Thoracic aorta (tissue), 2 donors: ENCODE results near the gene CHST11. TPM values are rescaled to one million over a fixed set of nuclear protein-coding genes. Genes with fewer than 3 reads are reported as not detected.

Source experiments
- ATAC-seq: fragments of 150-250 bp; one replicate; pipeline ENCODE4 v1.8.0; 2017; ENCODE audit warnings: low read depth; ENCODE audit not compliant: insufficient number of reproducible peaks, low FRiP score
- DNase-seq: peaks from one replicate; pipeline ENCODE4 v3.0.0-alpha.2; 2020; ENCODE audit warnings: low spot score
- H3K27ac ChIP-seq, 2 donors: fragments of 200-600 bp; sonication (generic); 1 replicate in 1 of 2; 2 replicates in 1 of 2; pipeline ENCODE4 v1.5.1; 2016; ENCODE audit warnings: mild to moderate bottlenecking in 2 of 2, moderate library complexity in 2 of 2
- H3K27me3 ChIP-seq: fragments of 200-600 bp; sonication (generic); replicated peaks from 2 replicates; pipeline ENCODE4 v1.6.0; 2016; ENCODE audit warnings: mild to moderate bottlenecking; ENCODE audit not compliant: insufficient read depth
- H3K36me3 ChIP-seq: fragments of 200-600 bp; sonication (generic); one replicate; pipeline ENCODE4 v1.5.1; 2016
- H3K4me1 ChIP-seq, 2 donors: fragments of 200-600 bp; sonication (generic); 1 replicate in 1 of 2; 2 replicates in 1 of 2; pipeline versions ENCODE4 v1.5.1 to v1.6.0; 2016; ENCODE audit warnings: low read depth in 2 of 2, mild to moderate bottlenecking in 1 of 2; ENCODE audit not compliant: control insufficient read depth in 1 of 2
- H3K4me3 ChIP-seq: fragments of 200-600 bp; sonication (generic); 2 replicates; pipeline ENCODE4 v1.5.1; 2016; ENCODE audit warnings: mild to moderate bottlenecking
- H3K9me3 ChIP-seq: fragments of 200-600 bp; sonication (generic); 2 replicates; pipeline ENCODE4 v1.5.1; 2016
- total RNA-seq, 2 donors: library from RNA; depleted of rRNA; stranded (reverse); fragments of >200 nt; gene quantifications; one replicate each; pipeline versions ENCODE4 v1.1.0 to v1.2.3, GENCODE V29; 2016
- TF ChIP-seq, protein P1 (sequence below): fragments of 200-600 bp; sonication (generic); IDR thresholded peaks from one replicate; pipeline ENCODE4 v1.5.1; 2019; ENCODE audit warnings: antibody characterized with exemption

Gene CHST11
- total RNA-seq, 2 donors from 2014 or later = 41.9 to 79.3 TPM

DNA sequence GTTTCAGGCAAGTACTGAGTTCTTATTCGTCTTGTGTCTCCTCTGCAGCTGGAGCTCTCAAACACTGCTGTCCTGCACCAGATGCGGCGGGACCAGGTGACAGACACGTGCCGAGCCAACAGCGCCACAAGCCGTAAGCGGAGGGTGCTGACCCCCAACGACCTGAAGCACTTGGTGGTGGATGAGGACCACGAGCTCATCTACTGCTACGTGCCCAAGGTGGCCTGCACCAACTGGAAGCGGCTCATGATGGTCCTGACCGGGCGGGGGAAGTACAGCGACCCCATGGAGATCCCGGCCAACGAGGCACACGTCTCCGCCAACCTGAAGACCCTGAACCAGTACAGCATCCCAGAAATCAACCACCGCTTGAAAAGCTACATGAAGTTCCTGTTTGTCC is 300.2 kb downstream of the CHST11 start:
- H3K4me1 ChIP-seq = no peaks in the 10 kb centered on the region
- H3K27ac ChIP-seq = no peak overlapping the region
- DNase-seq (no peak), ATAC-seq (no peak)
- no peaks in the 10 kb centered on the region for H3K27me3 ChIP-seq
- TF ChIP-seq, protein P1, sequence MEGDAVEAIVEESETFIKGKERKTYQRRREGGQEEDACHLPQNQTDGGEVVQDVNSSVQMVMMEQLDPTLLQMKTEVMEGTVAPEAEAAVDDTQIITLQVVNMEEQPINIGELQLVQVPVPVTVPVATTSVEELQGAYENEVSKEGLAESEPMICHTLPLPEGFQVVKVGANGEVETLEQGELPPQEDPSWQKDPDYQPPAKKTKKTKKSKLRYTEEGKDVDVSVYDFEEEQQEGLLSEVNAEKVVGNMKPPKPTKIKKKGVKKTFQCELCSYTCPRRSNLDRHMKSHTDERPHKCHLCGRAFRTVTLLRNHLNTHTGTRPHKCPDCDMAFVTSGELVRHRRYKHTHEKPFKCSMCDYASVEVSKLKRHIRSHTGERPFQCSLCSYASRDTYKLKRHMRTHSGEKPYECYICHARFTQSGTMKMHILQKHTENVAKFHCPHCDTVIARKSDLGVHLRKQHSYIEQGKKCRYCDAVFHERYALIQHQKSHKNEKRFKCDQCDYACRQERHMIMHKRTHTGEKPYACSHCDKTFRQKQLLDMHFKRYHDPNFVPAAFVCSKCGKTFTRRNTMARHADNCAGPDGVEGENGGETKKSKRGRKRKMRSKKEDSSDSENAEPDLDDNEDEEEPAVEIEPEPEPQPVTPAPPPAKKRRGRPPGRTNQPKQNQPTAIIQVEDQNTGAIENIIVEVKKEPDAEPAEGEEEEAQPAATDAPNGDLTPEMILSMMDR = no peak
- H3K4me3 ChIP-seq = no peak overlapping the region
- no peaks in the 10 kb centered on the region for H3K9me3 ChIP-seq
- no peaks in the 10 kb centered on the region for H3K36me3 ChIP-seq

DNA sequence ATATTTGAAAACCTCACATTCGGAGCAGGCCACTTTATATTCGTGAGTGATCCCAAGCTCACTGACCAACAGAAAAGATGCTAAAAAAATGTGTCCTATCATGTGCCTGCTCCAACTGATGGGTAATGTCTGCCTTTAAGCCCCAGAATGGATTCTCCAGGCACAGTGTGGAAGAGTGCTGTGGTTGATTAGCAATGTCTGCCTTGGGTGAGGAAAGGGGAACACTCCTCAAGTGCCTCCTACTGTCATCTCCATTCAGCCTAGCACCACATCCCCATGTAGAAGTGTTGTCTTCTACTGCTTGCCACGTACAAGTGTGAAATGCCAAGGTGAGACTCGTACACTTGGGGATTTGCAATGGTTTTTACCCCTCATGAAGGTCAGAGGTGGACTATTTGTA is 302.0 kb downstream of the CHST11 start:
- TF ChIP-seq, protein P1 = no peak
- Histone ChIP-seq H3K36me3 (no peaks in the 10 kb centered on the region), H3K4me3 (no peak overlapping the region), H3K27ac (no peak overlapping the region), H3K4me1 (no peaks in the 10 kb centered on the region), H3K9me3 (no peaks in the 10 kb centered on the region), H3K27me3 (no peaks in the 10 kb centered on the region)
- no peak for DNase-seq
- ATAC-seq = no peak

DNA sequence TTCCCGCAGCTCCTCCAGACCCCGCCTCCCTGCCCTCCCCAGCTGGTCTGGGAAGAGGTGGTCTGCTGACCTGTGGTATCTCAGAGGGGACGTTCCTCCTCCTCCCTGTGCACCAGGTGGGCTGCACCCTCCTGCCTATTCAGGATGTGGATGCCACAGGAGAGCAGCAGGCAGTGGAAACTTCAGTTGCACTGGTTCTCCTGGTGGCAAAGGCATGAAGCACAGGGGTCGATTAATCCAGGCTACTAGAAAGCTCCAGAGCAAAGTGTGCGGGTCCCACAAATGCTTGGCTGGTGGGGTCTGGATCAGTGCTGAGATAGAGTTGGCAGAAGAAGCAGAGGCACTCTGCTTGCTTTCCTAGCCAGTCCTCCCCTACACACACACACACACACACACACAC is 304.3 kb downstream of the CHST11 start:
- H3K27ac ChIP-seq = no peak overlapping the region
- DNase-seq (no peak), ATAC-seq (no peak)
- no peaks in the 10 kb centered on the region for H3K36me3 ChIP-seq
- H3K4me3 ChIP-seq = no peak overlapping the region
- TF ChIP-seq, protein P1 = no peak
- H3K4me1 ChIP-seq = no peaks in the 10 kb centered on the region
- no peaks in the 10 kb centered on the region for H3K27me3 ChIP-seq
- no peaks in the 10 kb centered on the region for H3K9me3 ChIP-seq

DNA sequence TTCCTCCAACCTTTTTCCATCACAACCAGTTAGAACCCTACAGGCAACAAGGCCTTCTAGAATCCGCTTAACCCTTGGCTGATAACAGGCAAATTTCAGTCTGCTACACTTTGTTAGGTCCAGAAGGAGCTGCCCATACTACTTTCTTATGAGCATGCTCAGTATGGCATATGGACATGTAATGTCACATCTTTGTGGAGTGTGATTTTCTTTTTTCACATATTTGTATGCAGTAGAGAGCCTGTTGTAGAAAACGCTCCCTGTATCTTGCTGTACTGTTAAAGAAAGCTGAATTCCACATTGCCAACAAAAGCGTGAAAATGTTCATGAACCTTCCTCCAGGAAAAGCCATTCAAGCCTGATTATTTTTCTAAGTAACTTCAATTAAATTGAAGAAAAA is 304.9 kb downstream of the CHST11 start:
- ATAC-seq (no peak), DNase-seq (no peak)
- no peaks in the 10 kb centered on the region for H3K4me1 ChIP-seq
- no peak overlapping the region for H3K27ac ChIP-seq
- H3K9me3 ChIP-seq = no peaks in the 10 kb centered on the region
- H3K36me3 ChIP-seq = no peaks in the 10 kb centered on the region
- no peaks in the 10 kb centered on the region for H3K27me3 ChIP-seq
- no peak overlapping the region for H3K4me3 ChIP-seq
- TF ChIP-seq, protein P1 = no peak

DNA sequence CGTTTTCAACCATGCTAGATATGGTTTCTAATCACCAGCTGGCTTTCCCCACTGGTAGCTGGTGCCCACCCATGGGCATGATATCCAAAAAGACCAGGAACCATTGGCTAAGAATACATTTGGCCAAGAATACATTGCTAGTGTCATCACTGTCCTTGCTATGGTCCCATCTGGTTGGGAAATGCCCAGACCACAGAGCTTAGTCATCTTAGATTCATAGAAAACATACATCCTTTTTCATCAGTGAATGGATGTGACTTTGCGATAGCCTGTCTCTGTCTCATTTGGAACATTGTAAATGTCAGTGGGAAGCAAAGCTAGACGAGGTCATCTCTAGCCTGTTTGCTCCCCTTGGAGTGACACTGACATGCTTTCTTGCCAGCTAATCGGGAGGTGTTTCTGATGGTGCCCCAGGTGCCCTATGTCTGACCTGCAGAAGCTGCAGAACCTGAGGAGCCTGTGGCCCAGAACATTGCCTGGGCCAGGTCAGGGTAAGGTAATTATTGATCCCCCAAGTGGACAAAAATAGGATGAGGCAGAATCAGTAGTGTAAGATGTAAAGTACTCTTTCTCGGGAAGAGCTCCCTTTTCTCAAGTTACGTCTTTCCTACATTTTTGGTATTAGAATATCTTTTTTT is 306.5 kb downstream of the CHST11 start:
- DNase-seq = no peak
- TF ChIP-seq, protein P1 = no peak
- Histone ChIP-seq H3K9me3 (no peaks in the 10 kb centered on the region), H3K4me3 (no peak overlapping the region), H3K36me3 (no peaks in the 10 kb centered on the region), H3K27ac (no peak overlapping the region), H3K27me3 (no peaks in the 10 kb centered on the region), H3K4me1 (peaks cover 0 to 3% of the 10 kb centered on the region in 2 donors)
- no peak for ATAC-seq
